CD4-positive, alpha-beta T cell treated with Interleukin-6 for 4 hours (primary cell): ENCODE results near the gene AUTS2.

Source experiments
- DNase-seq: peaks from one replicate; pipeline ENCODE4 v3.0.0-alpha.2; 2020; ENCODE audit warnings: mixed read lengths

The AUTS2 gene

DNA sequence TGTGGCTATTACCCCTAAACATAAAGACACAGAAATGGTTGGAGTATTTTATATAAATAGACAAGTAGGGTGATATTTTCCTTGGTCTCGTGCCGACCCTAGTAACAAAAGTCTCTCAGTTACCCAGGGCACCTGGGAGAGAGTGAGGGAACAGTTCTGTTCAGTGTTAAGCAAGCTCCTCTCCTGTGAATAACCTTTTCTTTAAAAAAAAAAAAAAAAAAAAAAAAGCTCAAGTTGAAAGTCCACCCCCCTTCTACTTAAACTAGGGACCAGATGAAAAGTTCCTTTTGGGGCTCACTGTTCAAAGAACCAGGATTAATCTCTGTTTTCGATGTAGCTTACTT is 896.7 kb downstream of the AUTS2 start:
- DNase-seq, result no peak

DNA sequence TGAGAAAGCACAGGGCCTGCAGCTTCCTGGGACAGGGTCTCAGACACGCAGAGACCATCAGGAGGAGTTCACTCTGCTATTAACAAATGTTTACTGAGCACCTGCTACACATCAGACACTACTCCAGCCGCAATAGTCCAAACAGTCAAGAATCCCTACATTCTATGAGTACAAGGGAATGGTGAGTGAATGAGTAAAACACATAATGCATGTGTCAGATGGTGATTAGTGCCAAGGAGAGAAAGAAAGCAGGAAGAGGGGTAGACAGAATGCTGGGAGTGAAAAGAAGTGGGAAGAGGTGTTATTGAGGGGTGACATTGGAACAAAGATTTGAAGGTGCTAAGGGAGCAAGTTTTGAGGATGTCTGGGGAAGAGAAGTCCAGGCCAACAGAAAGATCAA is 899.5 kb downstream of the AUTS2 start:
- DNase-seq, result no peak

- no peak for DNase-seq
These were observed 900.1 kb downstream of the AUTS2 start for GRCh38 chr7:70498232-70498992.

GRCh38 chr7:70500261-70500660 is 902.0 kb downstream of the AUTS2 start:
- DNase-seq, result no peak

GRCh38 chr7:70502117-70502863 is 904.0 kb downstream of the AUTS2 start:
- no peak for DNase-seq

DNA sequence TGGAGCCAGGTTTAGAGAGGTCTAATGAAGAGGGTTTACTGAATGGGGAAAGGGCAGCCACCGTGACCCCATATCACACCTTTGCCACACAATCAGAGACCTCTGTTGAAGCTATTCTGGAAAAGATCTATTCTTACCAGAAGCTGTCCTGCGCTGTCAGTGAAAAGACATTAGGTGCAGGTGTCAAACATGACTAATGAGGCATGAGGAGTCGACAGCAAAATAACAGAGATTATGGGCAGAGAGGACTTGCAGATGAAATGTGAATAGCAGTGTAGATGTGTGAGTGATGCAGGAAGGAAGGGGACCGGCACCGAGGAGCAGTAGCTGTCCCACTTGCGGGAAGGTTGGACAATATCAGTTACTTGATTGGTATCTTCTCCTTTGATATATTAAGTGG is 906.0 kb downstream of the AUTS2 start:
- DNase-seq, result no peak

DNA sequence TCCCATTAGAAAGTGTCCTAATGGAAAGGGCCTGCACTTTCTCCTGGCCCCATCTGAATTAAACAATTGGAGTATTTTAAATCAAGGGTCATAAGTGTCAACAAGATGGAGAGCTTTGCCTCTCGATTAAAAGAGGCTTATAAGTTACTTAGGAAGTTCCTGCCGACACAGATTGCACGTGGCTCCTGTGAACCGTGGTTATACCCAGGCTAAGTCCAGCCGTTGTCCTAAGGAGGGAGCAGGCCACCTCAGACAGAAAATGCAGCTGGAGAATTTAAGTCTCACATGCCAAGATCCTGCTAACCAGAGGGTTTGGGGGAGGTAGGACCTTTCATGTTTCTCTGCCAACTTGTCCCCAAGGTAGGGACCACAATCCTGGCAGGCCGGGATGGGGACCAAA is 907.2 kb downstream of the AUTS2 start:
- DNase-seq, result no peak

DNA sequence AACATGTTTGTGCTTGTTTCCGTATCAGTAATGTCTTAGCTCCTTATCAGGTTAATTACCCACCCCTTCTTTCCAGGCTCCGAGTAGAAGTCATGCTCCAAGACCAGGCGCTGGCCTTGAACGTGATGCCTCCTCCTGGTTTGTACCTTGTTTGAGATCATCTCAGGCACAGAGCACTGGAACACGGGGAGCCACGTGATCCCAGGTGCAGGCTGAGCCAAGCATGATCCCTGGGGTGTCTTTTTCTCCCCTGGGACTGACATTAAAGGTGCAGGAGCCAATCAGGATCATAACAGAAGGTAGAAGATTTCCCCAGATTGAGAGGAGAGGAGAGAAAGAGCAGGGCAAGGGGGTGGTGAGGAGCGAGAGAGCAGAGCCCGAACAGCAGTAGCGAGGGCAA is 907.6 kb downstream of the AUTS2 start:
- DNase-seq, result no peak

DNA sequence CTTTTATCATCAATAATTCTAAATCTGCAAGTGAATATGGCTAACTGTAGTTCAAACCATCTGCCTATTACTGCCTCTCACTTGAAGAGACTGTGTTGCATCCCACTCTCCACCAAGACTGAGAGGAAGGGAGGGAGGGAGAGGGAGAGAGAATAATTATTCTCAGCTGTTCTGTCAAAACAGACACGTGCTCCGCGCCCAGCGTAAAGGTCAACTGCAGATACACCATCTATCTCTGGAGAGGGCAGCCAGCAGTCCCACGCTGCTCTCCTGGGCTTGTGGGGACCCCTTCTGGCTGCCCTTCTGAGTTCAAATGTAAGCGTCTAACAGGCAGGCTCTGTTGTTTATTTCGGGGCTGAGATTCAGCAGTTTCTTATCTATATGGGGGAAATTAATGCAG is 908.2 kb downstream of the AUTS2 start:
- DNase-seq, result no peak

GRCh38 chr7:70512144-70512543 is 913.9 kb downstream of the AUTS2 start:
- no peak for DNase-seq

DNA sequence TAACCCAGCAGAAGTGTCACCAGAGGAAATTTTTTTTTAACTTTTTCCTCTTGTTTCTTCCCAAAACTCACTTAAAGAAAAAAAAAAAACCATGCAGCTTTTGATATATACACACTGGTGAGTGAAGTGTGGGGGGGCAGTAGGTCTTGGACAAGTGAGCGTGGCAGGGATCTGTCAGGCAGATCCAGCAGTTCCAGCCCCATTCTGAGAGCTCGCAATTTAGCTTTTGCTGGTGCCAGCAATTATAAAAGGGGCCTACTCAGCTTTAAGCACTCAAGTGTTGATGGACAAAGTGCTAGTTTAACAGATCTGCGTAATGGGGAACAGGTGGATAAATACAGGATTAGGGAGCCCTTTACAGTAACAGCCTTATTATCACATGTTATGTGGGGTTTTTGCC is 914.5 kb downstream of the AUTS2 start:
- DNase-seq, result no peak

DNA sequence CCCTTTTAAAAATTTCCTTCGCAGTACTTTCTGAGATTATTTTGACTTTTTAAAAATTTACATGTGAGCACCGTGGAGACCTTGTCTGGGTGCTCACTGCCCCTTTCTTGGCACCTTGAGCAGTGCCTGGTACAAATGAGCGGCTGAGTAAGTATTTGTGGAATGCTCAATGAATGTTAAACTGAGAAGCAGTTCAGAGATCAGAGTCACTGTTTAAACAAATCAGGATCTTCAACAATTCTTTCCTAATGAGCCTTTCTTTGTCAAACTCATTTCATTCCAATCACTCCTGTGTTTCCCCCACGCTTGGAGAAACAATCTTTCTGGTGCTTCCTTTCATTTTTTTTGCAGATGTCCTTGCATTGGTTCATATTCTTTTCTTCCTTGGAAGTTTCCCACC is 922.3 kb downstream of the AUTS2 start:
- DNase-seq, result no peak

DNA sequence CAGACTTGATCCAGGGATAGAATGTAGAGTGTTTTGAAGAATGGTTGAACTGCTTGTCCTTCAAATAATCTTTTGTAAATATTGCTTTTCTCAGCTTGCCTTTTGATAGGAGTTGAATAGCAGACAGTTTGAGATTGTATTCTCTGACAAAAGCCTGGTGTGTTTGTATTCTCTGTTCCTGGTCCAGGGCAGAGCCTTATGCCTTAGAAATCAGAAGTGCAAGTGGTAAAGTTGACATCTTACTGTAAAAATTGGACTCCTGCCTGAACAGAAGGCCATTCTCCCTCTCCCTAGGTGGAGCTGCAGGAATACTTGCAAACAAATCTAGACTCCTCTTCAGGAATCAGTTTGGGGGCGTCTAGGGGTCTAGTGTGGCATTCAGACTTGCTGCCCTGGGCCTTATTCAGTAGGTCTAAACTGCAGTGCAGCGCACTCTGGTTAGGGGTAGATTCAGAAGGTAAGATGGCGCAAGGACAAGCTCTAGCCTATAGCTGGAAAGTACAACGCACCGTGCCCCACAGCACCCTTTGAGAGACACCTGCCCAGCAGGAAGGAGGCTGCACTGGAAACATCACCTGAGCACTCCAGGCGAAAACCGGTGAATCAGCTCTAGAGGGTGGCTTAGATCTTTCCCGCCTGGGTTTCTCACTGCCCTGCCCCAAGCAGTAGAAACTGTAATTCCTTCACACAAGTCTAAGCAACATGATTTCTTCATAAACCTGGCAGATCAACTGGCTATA is 925.1 kb downstream of the AUTS2 start:
- no peak for DNase-seq

DNA sequence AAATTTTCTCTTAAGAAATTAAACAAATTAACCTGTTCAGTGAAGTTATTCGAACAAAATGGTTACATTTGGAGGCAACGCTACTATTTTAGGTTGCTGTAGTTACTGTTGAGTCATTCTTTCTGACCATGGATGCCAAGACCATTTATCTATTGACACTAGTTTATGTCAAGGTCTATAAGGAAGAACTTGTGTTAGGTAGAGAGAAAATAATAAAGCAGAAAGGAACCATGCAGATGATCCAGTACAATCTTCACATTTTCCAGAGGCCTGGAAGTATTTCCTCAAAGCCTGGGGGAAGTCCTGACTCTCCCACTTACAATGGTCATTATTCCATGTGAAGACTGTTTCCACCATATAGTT is 925.7 kb downstream of the AUTS2 start:
- DNase-seq, result no peak

DNA sequence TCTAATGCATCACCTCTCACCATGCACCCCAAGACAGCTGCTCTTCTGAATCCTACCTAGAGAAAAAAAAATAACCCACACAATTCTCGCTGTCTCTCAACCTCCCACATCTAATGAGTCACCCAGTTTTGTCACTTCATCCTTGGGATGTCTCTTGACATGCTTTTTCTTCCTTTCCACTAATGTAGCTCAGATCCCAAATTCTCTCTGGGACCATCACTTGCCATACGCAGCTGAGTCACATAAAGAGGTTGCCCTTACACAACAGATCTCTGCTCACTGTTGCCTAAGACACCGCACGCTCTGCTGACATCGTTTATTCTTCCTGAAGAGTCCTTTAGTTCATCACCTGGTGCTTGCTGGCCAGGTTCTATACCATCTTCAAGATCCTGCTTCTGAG is 927.7 kb downstream of the AUTS2 start:
- no peak for DNase-seq

DNA sequence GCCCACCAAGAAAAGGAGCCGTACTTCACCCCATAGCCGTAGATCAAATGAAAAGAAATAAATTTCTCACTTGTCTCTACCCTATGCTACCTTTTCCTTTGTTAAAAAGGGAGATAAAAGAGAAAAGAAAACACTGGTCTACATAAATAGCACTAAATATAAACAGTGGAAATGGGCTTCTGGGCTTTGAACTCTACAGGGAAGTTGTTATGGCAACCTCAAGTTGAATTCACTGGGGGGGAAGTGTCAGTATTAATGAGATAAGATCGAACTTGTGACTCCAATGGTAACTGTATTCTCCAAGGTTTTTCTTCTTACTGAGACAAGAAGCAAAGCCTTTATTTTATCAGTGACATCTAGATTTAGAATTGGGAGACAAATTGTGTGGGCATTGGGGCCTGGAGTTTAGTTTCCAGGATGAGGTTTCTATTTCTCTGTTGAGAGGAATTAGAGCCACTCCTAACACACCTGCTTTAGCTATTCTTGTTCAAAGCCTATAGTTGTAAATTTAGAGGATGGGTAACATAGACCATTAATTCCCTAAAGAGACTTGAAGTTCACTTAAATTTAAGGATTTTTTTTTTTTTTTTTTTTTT is 929.3 kb downstream of the AUTS2 start:
- no peak for DNase-seq

DNA sequence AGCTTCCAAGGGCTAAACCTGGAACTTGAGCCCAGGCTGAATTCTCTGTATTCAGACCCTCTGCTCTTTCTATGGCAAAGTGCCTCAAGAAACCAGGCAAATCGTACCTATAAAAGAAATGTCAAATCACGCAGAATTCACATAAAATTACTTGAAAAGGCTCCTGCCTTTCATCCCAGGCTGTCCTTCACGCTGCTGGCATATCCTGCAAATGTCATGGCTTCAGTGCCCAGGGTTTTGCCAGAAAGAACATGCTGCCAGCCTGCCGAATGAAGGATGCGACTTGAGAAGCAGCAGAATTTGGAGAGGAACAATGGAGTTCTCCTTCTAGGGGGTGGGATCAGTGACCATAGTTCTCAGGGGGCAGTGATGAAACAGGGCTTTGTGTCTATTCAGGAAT is 931.2 kb downstream of the AUTS2 start:
- no peak for DNase-seq

DNA sequence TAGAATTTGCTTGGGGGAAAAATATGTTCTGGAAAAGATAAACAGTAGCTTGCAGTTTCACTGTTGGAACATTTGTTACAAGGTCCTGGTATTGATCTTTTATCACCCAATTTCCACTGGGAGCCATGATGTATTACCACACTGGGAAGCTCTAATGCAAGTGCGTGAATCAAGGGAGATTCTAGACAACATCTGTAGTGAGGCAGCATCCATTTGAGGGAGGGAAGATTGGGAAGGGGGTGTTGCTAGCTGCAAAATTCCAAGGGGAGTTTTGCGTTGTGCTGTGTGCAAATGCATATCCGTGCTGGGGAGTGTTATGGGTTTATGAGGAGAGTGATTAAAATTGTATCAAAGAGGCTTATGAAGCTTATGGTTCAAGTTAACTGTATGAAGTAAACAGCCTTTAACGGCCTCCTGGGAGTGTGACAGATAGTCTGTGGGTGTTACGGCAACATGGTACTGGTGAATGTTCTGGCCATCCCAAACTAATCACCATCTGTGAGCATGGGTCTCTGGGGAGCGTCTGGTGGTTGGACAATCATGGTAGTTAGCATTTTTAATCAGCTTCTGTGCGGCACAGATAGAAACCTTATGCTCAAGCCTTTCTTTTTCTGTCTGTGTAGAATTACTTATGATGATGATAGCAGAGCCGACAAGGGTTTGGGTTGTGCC is 931.8 kb downstream of the AUTS2 start:
- no peak for DNase-seq

GRCh38 chr7:70533614-70534013 is 935.3 kb downstream of the AUTS2 start:
- DNase-seq, result no peak

- no peak for DNase-seq
These were observed 940.9 kb downstream of the AUTS2 start for GRCh38 chr7:70539205-70539604.

DNA sequence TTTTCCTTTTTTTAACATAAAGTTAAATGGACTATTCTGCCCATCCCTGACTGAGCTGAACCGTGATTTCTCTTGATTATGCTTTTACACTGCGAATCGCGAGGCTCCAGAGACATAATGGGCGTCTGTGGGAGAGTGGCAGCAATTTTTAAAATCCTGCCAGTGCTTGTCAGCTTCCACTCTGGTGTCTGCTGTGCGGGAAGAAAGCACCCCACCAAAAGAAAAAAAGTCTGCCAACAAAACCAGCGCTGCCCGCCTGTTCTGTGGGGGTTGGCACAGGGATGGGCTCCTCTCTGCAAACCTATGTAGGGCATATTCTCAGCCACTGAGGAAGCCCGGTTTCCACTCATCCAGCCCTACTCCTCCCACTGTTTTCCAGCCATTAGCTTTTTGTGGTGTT is 941.3 kb downstream of the AUTS2 start:
- DNase-seq, result no peak

DNA sequence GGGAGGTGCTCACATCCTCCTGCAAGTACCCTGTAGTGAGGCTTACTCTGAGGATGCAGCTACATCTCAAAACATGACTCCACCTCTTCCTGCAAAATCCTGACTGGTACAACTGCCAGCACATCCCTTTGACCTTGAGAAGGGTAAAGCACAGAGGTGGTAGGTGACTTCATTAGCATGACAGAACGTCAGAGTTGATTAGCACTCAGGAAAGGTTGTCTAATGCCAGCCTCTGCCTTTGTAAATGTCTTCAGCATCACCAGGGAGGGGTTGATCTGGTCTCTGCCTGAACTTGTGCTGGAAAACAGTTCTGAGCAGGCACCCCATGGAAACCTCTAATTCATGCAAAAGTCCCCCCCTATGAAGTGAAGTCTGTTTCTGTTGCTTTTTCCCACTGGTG is 942.4 kb downstream of the AUTS2 start:
- no peak for DNase-seq

DNA sequence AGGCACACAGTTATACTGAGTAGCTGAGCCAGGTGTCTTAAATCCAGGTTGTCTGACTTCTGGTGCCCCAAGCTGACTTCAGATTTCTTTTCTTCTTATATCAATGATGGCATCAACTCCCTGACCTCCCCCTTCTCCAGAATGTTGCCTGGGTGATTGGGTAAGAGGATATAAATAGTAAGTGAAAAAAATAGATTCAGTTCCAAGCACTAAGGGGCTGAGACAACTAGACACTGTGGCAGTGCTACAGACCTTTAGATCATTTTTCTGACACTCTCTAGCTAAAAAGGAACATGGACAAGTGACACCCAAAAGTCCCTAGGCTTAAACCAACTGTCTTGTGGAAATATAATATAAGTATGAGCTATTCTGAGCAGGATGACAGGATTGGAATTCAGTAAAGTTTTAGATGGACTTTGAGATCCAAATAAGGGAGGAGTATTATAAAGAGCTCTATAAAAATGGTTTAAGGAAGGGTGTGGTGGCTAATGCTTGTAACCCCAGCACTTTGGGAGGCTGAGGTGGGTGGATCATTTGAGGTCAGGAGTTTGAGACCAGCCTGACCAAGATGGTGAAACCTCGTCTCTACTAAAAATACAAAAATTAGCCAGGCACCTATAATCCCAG is 944.6 kb downstream of the AUTS2 start:
- no peak for DNase-seq
